HG02571 (cell line): ENCODE data around the gene KRT6B.

Source experiments
- ATAC-seq: cut with Tn5 transposase; IDR thresholded peaks from one replicate; pipeline ENCODE4 v1.9.1; 2021; ENCODE audit warnings: mild to moderate bottlenecking, moderate library complexity; ENCODE audit not compliant: unreplicated experiment

KRT6B gene

GRCh38 chr12:52437508-52437907 is 14.4 kb downstream of the KRT6B start:
- ATAC-seq, result no peak

GRCh38 chr12:52436828-52437474 is 15.0 kb downstream of the KRT6B start:
- no peak for ATAC-seq

- ATAC-seq, result no peak
Measured at GRCh38 chr12:52436000-52436827, 15.7 kb downstream of the KRT6B start.

- ATAC-seq, result no peak
Measured at GRCh38 chr12:52435659-52435999, 16.3 kb downstream of the KRT6B start.

- ATAC-seq, result no peak
Measured at GRCh38 chr12:52434760-52435530, 17.0 kb downstream of the KRT6B start.

- ATAC-seq, result no peak
Measured at GRCh38 chr12:52434081-52434733, 17.7 kb downstream of the KRT6B start, which contains the start of gene KRT75. TSS of gene KRT75 (minus strand) at chr12:52434371. CDS start at chr12:52434304, 67 bp downstream.

GRCh38 chr12:52433501-52434080 is 18.4 kb downstream of the KRT6B start:
- no peak for ATAC-seq

GRCh38 chr12:52432559-52433207 is 19.3 kb downstream of the KRT6B start:
- ATAC-seq, result no peak

GRCh38 chr12:52428121-52428520 is 23.8 kb downstream of the KRT6B start:
- no peak for ATAC-seq

GRCh38 chr12:52427083-52427482 is 24.9 kb downstream of the KRT6B start:
- no peak for ATAC-seq

GRCh38 chr12:52426034-52426433 is 25.9 kb downstream of the KRT6B start:
- ATAC-seq, result no peak

GRCh38 chr12:52425466-52425865 is 26.5 kb downstream of the KRT6B start:
- no peak for ATAC-seq

- no peak for ATAC-seq
Measured at GRCh38 chr12:52423661-52424500, 28.1 kb downstream of the KRT6B start.

GRCh38 chr12:52423035-52423434 is 28.9 kb downstream of the KRT6B start:
- no peak for ATAC-seq

- ATAC-seq, result no peak
Measured at GRCh38 chr12:52419656-52420055, 32.3 kb downstream of the KRT6B start.

GRCh38 chr12:52418576-52419110 is 33.3 kb downstream of the KRT6B start:
- ATAC-seq, result no peak

GRCh38 chr12:52417740-52418139 is 34.2 kb downstream of the KRT6B start:
- no peak for ATAC-seq

GRCh38 chr12:52416795-52417194 is 35.2 kb downstream of the KRT6B start:
- ATAC-seq, result no peak
